Heart left ventricle (tissue), 16 donors: ENCODE data around the gene KATNBL1. TPM values are rescaled to one million over a fixed set of nuclear protein-coding genes. Genes with fewer than 3 reads are reported as not detected.

Experiments used
- ATAC-seq, 4 donors: fragments of 200-7000 bp; cut with Tn5 transposase; one replicate each; pipeline ENCODE4 v1.9.1; 2020 to 2022; ENCODE audit warnings: moderate library complexity in 4 of 4, mild to moderate bottlenecking in 3 of 4, moderate number of reproducible peaks in 1 of 4
- DNase-seq, 5 donors: peaks; one replicate each; pipeline ENCODE4 v3.0.0-alpha.2; 2020
- H3K27ac ChIP-seq, 12 donors: fragments of 200-600 bp; sonication (generic) in 4 of 12; one replicate each; pipeline versions ENCODE4 v1.5.0 to v1.8.0; 2016 to 2022; ENCODE audit warnings: mild to moderate bottlenecking in 2 of 12
- H3K27me3 ChIP-seq, 9 donors: fragments of 200-600 bp; sonication (generic) in 2 of 9; one replicate each; pipeline versions ENCODE4 v1.5.1 to v1.8.0; 2016 to 2022; ENCODE audit warnings: mild to moderate bottlenecking in 3 of 9
- H3K36me3 ChIP-seq, 9 donors: fragments of 200-600 bp; sonication (generic) in 2 of 9; one replicate each; pipeline versions ENCODE4 v1.5.0 to v1.8.0; 2018 to 2022; ENCODE audit warnings: mild to moderate bottlenecking in 2 of 9
- H3K4me1 ChIP-seq, 12 donors: fragments of 200-600 bp; sonication (generic) in 4 of 12; one replicate each; pipeline versions ENCODE4 v1.5.0 to v1.8.0; 2016 to 2022; ENCODE audit warnings: mild to moderate bottlenecking in 3 of 12
- H3K4me3 ChIP-seq, 12 donors: fragments of 200-600 bp; sonication (generic) in 4 of 12; one replicate each; pipeline versions ENCODE4 v1.5.0 to v1.8.0; 2017 to 2022; ENCODE audit warnings: mild to moderate bottlenecking in 9 of 12, moderate library complexity in 4 of 12
- H3K9me3 ChIP-seq, 12 donors: fragments of 200-600 bp; sonication (generic) in 4 of 12; one replicate each; pipeline versions ENCODE4 v1.5.0 to v1.8.0; 2016 to 2022; ENCODE audit warnings: mild to moderate bottlenecking in 1 of 12
- CTCF ChIP-seq, 12 donors: fragments of 200-600 bp; sonication (generic) in 4 of 12; IDR thresholded peaks; one replicate each; pipeline versions ENCODE4 v1.5.0 to v1.8.0; 2018 to 2022; ENCODE audit warnings: antibody characterized with exemption in 12 of 12, mild to moderate bottlenecking in 5 of 12
- POLR2A ChIP-seq, 2 donors: fragments of 450-650 bp; IDR thresholded peaks; one replicate each; pipeline ENCODE4 v1.6.1; 2017; ENCODE audit warnings: antibody characterized with exemption in 2 of 2, mild to moderate bottlenecking in 2 of 2, moderate library complexity in 2 of 2
- WGBS, 4 donors: extraction: QIAGEN DNeasy Blood & Tissue Kit in 2 of 4; methylation state at CpG; one replicate each; pipeline versions ENCODE4 v1.1.5 to v1.1.7; 2013 to 2018; 5-methylcytosine and 5-hydroxymethylcytosine counted together
- intact Hi-C, 10 donors: fragments of 100-400 bp; cut with DNase I; formaldehyde crosslinking; loops; one replicate each; pipeline versions ENCODE4 v1.11.1 to v1.14.2; 2022
- polyA plus RNA-seq, 2 donors: library from polyadenylated mRNA; stranded (reverse); fragments of 200-250 nt; gene quantifications; one replicate each; pipeline ENCODE4 v1.2.3, GENCODE V29; 2013
- total RNA-seq, 9 donors: library from RNA; depleted of rRNA in 2 of 9; stranded (reverse); fragments of >200 nt in 2 of 9; fragmentation: NEBNext Ultra II Directional in 3 of 9; extraction: Animal tissue kit (Norgen Biotek cat#: 25700) in 3 of 9; gene quantifications; one replicate each; pipeline versions ENCODE4 v1.1.0 to v1.2.4, GENCODE V29; 2016 to 2023
- donor health status: ischemic (EF 13 %, LVEDD 7.1; RV severe dilation, severe dysfunction).
- donor health status: healthy with polysubstance abuse.
- donor health status: DM: no; HTN: yes; CAD: no.
- donor health status: DM: no; HTN: no; CAD: no.
- donor health status: ischemic (EF 25% LVEDD 6.9; RV normal size, moderate dysfunction).
- donor health status: ischemic (EF 25% LVEDD 5.7; RV mildly dilated, moderate dysfunction).
- donor health status: healthy.
- donor health status: DM: yes; HTN: yes; CAD: no.
- donor health status: ischemic (EF 35%, LVEDD 5.7; RV mildly dilated, moderate dysfunction).
- donor health status: nonischemic (EF 11% LVEDD 7.7; RV severe dilation, severe dysfunction).
- donor health status: DM: yes; HTN: yes; CAD: no.
- donor health status: PGD.
- donor health status: ischemic (EF 29% LVEDD 5.4; RV normal size, mild dysfunction).
- donor health status: nonischemic (EF 23%, LVEDD 6.1; RV moderate dilation, normal function).

The KATNBL1 gene
- total and polyA plus RNA-seq, 11 donors = 10.1 to 21.7 (median 15.6) TPM

GRCh38 chr15:34252545-34252944, 42.6 kb upstream of the KATNBL1 start:
- Histone ChIP-seq H3K4me3 (no peak overlapping the region), H3K27ac (no peak overlapping the region), H3K9me3 (no peaks in the 10 kb centered on the region), H3K36me3 (peaks cover 0 to 99% (median 94%) of the 10 kb centered on the region in 9 donors), H3K27me3 (no peaks in the 10 kb centered on the region), H3K4me1 (peaks cover 0 to 12% (median 0%) of the 10 kb centered on the region in 12 donors)
- DNase-seq = no peak
- no peak for ATAC-seq
- intact Hi-C loops = loop anchor here in 1 of 10 donors (10.0 kb wide), 1 partner anchor 332 kb away; the partner anchor contains the start of gene GOLGA8B
- TF ChIP-seq POLR2A (IDR thresholded peaks at IDR 0.05) (no peak), CTCF (IDR thresholded peaks at IDR 0.05) (no peak)

GRCh38 chr15:34248190-34248589, 38.3 kb upstream of the KATNBL1 start:
- no peaks in the 10 kb centered on the region for H3K4me1 ChIP-seq
- no peak overlapping the region for H3K27ac ChIP-seq
- no peaks in the 10 kb centered on the region for H3K9me3 ChIP-seq
- peaks cover 0 to 95% (median 79%) of the 10 kb centered on the region in 9 donors for H3K36me3 ChIP-seq
- no peaks in the 10 kb centered on the region for H3K27me3 ChIP-seq
- H3K4me3 ChIP-seq = no peak overlapping the region
- no peak for DNase-seq
- intact Hi-C loops = loop anchor here in 3 of 10 donors (10.0 kb wide), 3 partner anchors 117 to 347 kb away; partner anchors contain the start of genes LPCAT4 (in 2 of the 3) and GOLGA8A (in 1 of the 3)
- ATAC-seq = no peak
- TF ChIP-seq CTCF (IDR thresholded peaks at IDR 0.05) (no peak), POLR2A (IDR thresholded peaks at IDR 0.05) (no peak)
- WGBS, 4 donors = 95 to 100% (median 98%) methylated on average over 1 of the region's 1 CpG

GRCh38 chr15:34246276-34246976, 36.5 kb upstream of the KATNBL1 start:
- intact Hi-C loops = loop anchor here in 3 of 10 donors (10.0 kb wide), 3 partner anchors 118 to 348 kb away; partner anchors contain the start of genes LPCAT4 (in 2 of the 3) and GOLGA8A (in 1 of the 3)

More at GRCh38 chr15:34246276-34246976, 36.5 kb upstream of the KATNBL1 start:
- Histone ChIP-seq H3K4me1 (no peaks in the 10 kb centered on the region), H3K4me3 (no peak overlapping the region), H3K9me3 (no peaks in the 10 kb centered on the region), H3K27me3 (no peaks in the 10 kb centered on the region), H3K36me3 (peaks cover 0 to 91% (median 71%) of the 10 kb centered on the region in 9 donors), H3K27ac (no peak overlapping the region)
- no peak for TF ChIP-seq POLR2A (IDR thresholded peaks at IDR 0.05)
- TF ChIP-seq CTCF (IDR thresholded peaks at IDR 0.05) = no peak
- ATAC-seq (no peak), DNase-seq (no peak)
- WGBS, 4 donors = 83 to 84% (median 83%) methylated on average over 9 of the region's 9 CpGs
